Measurements from ENCODE around the gene KCNIP4. TPM values are rescaled to one million over a fixed set of nuclear protein-coding genes. Genes with fewer than 3 reads are reported as not detected.

KCNIP4 gene
- total and polyA plus RNA-seq, 10 of the 15 experiments (the other 5 are each of a cell fraction or from before 2014, with no cell fraction given) = 0.03 to 0.23 (median 0.13) TPM; not detected in 7

DNA sequence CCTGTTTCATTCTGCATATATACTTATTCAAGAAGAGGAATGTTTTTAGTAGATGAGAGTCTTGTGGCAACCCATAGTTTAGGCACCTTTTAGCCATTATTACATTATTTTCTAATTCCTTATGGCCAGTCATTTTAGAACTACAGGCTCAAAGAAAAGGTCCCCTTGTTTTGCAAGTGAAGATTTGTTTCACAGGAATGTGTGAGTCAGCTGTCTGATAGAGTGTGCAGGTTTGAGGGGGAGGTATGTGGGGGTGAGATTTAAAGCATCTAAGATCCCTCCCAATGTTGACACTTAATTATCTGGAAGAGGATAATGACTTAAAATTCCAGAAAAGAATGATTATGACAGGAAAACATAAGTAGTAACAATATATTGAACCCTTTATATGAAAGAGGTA is 495.6 kb downstream of the KCNIP4 start:
- no peak for ATAC-seq
- SMC1A ChIA-PET (ENCODE audit: uncharacterized antibody, unreplicated experiment) = no interaction called here
- FAIRE-seq = no peak
- CTCF ChIA-PET = no interaction called here
- Histone ChIP-seq H3K27ac (ENCODE audit: control insufficient read depth, insufficient read depth) (no peak overlapping the region), H4K20me1 (ENCODE audit: control insufficient read depth, insufficient read depth) (no peaks in the 10 kb centered on the region), H3K4me2 (ENCODE audit: control insufficient read depth, insufficient read depth) (no peak overlapping the region), H3K36me3 (ENCODE audit: control insufficient read depth in 2 of 2, insufficient read depth in 2 of 2, low read length in 1 of 2) (no peaks in the 10 kb centered on the region), H3K9ac (ENCODE audit: control insufficient read depth, insufficient read depth, low read length) (no peak overlapping the region), H3K4me3 (no peak overlapping the region), H3K27me3 (replicated peaks in 1 of 2; ENCODE audit: control insufficient read depth in 2 of 2, insufficient read depth in 2 of 2, low read length in 1 of 2) (no peaks in the 10 kb centered on the region), H2AFZ (ENCODE audit: control insufficient read depth, low read depth, low read length) (no peak overlapping the region), H3K79me2 (ENCODE audit: control insufficient read depth, insufficient read depth, low read length) (no peaks in the 10 kb centered on the region), H3K4me1 (ENCODE audit: control insufficient read depth, insufficient read depth, low read length) (no peaks in the 10 kb centered on the region), H3K9me3 (replicated peaks; ENCODE audit: control insufficient read depth, insufficient read depth, low read length) (no peaks in the 10 kb centered on the region)
- BruUV-seq (replicated peaks) = no TSS peak
- no peak for DNase-seq (ENCODE audit: low read depth, low spot score)
- TF ChIP-seq MLLT1 (IDR thresholded peaks at IDR 0.05) = no peak
- no peak for TF ChIP-seq NR2C2 (IDR thresholded peaks at IDR 0.05; ENCODE audit: borderline replicate concordance, control insufficient read depth, insufficient read length, low read depth)
- TF ChIP-seq, protein P1, sequence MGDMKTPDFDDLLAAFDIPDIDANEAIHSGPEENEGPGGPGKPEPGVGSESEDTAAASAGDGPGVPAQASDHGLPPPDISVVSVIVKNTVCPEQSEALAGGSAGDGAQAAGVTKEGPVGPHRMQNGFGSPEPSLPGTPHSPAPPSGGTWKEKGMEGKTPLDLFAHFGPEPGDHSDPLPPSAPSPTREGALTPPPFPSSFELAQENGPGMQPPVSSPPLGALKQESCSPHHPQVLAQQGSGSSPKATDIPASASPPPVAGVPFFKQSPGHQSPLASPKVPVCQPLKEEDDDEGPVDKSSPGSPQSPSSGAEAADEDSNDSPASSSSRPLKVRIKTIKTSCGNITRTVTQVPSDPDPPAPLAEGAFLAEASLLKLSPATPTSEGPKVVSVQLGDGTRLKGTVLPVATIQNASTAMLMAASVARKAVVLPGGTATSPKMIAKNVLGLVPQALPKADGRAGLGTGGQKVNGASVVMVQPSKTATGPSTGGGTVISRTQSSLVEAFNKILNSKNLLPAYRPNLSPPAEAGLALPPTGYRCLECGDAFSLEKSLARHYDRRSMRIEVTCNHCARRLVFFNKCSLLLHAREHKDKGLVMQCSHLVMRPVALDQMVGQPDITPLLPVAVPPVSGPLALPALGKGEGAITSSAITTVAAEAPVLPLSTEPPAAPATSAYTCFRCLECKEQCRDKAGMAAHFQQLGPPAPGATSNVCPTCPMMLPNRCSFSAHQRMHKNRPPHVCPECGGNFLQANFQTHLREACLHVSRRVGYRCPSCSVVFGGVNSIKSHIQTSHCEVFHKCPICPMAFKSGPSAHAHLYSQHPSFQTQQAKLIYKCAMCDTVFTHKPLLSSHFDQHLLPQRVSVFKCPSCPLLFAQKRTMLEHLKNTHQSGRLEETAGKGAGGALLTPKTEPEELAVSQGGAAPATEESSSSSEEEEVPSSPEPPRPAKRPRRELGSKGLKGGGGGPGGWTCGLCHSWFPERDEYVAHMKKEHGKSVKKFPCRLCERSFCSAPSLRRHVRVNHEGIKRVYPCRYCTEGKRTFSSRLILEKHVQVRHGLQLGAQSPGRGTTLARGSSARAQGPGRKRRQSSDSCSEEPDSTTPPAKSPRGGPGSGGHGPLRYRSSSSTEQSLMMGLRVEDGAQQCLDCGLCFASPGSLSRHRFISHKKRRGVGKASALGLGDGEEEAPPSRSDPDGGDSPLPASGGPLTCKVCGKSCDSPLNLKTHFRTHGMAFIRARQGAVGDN (IDR thresholded peaks at IDR 0.05) = no peak
- in situ Hi-C loops (cut with MboI) (no loop called here), intact Hi-C loops (cut with micrococcal nuclease; ENCODE audit: unreplicated experiment) (no loop called here)
- POLR2A ChIA-PET = no interaction called here
- RAD21 ChIA-PET (ENCODE audit: unreplicated experiment) = no interaction called here

All from GM12878 (cell line).